GM19240 (cell line): Measurements from ENCODE around the gene PHF12.

Experiments used
- DNase-seq: peaks from one replicate; pipeline ENCODE4 v3.0.0; 2011; ENCODE audit warnings: low spot score; ENCODE audit not compliant: insufficient read length

Gene PHF12

GRCh38 chr17:28955408-28955807 is 4.1 kb upstream of the PHF12 start:
- DNase-seq, result no peak

DNA sequence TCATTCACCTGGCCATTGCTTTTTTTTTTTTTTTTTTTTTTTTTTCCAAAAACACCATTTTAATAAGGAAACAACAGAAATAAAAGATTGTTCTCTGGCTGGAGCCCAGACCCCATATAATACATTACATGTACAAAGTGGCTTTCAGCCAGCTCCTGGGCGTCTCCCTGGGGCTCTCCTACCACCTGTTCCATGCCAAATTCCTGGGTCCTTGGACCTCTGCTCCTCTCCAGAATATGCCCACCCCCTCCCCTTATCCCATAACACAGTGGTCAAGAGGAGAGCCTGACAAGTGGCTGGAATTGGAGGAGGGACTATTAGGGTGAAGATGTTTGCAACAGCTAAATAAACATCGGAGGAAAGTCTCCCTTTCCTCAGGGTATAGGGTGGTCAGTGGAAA is 3.6 kb upstream of the PHF12 start:
- no peak for DNase-seq

DNA sequence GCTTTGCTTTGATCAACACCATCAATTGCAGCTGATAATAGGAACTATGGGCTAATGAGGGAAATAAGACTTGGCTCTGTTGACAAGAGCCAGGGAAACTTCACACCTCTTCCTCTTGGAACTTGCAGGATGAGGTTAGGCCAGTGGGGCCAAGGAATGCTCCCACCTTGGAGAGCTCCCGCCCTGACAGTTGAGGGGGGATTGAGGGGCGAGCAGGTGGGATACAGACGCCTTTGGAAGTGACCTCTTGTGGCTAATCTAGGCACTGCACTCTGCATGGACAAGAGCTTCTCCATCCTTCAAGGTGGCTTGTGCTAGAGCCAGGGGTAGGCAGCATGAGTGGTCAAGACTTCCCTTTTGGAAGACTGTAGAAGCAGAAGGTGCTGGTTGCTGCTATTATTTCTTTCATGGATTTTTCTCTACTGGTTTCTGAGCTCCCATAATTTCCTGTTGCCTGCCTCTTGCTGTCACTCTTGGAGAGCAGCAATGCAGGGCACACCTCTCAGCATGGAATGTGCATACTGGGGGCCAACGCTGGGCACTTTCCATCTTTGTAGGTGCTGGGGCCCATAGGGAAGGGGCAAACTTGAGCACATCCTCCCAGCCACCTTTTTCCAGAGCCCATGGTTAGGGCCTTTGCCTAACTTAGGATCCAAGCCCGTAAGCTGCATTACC is 2.3 kb upstream of the PHF12 start:
- peak; percentile 50 for DNase-seq

DNA sequence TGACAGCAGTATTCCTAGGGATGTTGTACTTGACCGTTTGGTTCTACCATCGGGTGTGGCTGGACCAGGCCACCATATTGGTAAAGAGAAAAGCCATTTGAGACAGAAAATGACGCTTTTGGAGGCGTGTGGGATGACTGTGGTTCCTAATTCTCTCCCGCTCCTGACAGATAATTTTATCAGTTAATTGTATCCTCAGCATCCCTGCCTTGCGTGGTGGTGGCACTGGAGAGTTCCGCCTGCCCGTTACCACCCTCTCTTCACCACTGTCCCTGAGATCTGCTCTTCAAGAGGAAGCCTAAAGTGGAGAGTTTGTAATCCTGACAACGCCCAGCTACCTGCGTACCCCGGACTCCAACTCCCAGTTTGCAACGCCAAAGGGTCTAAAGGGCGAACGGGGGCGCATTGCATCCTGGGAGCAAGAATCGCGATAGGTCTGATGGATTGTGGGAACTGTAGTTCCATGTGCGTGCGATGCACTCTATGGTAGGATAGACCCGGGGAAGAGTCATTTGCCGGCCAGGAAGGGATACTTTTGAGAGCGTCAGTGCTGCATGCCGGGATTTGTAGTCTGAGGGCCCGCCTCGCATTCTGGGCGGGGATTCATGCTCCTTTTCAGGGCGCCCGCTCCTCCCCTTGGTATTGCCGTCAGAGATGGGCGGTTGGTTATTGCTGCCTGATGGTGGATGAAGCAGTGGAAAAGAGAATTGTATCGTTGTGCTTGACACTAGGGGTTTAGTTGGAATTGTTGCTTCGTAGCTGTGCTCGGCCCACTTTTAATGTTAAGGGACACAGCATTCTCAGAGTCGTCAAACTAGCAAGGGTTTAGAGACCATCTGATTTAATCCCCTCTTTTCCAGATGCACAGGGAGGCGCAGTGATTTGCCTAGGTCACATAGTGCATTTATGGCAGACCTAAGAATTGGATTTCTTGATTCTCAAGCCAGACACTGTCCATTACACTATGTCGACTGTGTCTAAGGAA is 965 bp upstream of the PHF12 start:
- peak; percentile 98 for DNase-seq

- DNase-seq, result no peak
These were observed 428 bp downstream of the PHF12 start for GRCh38 chr17:28950752-28951427.

- no peak for DNase-seq
These were observed 1.1 kb downstream of the PHF12 start for GRCh38 chr17:28950017-28950751.

GRCh38 chr17:28949185-28950016 is 1.9 kb downstream of the PHF12 start:
- DNase-seq, result no peak

DNA sequence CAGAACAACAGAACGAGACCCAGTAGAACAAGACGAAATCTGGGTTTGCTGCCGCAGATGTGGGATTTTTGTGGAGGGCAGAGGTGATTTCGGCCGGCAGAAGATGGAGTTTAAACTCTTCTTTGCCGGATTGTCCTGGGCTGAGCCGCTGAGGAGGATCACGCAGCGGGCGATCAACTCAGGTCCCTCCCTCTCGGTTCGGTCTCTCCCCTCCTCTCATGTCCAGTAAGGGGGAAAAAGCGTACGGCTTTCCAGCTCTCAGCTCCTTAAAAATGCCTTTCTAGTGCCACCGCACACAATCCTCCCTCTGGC is 2.5 kb downstream of the PHF12 start:
- no peak for DNase-seq

GRCh38 chr17:28948342-28948741 is 3.0 kb downstream of the PHF12 start:
- DNase-seq, result no peak

GRCh38 chr17:28947639-28948038 is 3.7 kb downstream of the PHF12 start:
- no peak for DNase-seq

DNA sequence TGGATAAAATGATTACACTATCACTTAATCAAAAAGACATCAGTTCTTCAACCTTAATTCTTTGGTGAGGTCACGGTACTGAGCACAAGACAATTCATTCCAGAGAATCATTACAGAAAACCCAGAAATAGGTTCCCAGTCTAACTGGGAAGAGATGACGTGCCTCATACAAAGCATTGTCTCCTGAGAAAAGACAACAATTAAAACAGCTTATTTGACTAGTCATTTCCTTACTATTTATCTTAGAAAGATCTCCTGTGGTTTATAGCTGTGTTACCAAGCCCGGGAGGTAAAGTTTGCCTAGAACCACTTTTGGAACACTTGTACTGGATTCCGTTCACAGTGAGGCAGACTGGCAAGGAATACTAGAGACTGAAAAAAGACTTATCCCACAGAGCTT is 5.1 kb downstream of the PHF12 start:
- no peak for DNase-seq

DNA sequence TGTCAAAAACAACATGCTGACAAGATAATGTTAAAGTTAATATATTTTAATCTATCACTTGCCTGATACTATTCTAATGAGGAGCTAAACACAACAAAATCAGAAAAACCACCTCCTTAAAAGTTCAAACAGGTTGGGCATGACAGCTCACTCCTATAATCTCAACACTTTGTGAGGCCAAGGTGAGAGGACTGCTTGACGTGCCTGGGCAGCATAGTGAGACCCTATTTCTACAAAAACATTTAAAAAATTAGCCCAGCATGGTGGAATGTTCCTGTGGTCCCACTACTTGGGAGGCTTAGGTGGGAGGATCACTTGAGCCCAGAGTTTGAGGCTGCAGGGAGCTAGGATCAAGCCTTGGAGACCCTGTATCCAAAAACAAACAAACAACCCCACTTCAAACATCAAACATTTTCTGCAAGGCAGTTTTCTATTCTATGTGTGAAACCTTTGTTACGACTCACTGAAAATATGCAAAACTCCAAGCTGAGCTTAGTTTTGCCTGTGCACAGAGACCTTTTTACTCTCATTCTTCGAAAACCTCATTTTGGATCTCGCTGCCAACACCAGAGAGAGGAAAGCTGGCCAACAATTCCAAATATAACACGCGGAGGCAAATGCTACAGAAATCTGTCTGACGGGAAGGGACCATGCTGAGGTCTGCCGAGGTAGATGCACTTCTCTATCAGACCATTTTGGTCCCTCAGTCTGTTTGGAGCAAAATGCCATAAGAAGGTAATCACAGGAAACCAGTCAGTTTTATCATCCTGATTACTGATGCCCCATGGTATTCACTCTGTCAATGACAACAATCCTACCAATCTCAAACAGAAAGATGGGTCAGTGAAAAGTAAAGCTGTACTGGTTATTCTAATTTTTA is 6.2 kb downstream of the PHF12 start:
- no peak for DNase-seq

DNA sequence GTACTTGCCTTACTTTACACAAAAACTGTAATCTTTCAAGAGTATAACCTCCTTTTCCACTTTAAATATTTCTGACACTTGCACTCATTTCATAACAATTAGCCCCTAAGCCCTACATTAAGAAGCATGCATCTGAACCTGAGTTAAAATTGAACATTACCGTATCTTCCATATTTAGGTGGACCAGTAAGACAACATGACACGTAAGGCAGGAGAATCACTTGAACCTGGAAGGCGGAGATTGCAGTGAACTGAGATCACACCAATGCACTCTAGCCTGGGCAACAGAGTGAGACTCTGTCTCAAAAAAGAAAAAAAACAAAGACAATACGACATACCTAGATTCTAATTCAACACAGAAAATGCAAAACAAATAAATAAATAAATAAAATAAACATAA is 7.0 kb downstream of the PHF12 start:
- DNase-seq, result no peak

- no peak for DNase-seq
These were observed 8.4 kb downstream of the PHF12 start for GRCh38 chr17:28942925-28943324.

- no peak for DNase-seq
These were observed 10.1 kb downstream of the PHF12 start for GRCh38 chr17:28941251-28941650.

GRCh38 chr17:28940675-28941074 is 10.6 kb downstream of the PHF12 start:
- no peak for DNase-seq

DNA sequence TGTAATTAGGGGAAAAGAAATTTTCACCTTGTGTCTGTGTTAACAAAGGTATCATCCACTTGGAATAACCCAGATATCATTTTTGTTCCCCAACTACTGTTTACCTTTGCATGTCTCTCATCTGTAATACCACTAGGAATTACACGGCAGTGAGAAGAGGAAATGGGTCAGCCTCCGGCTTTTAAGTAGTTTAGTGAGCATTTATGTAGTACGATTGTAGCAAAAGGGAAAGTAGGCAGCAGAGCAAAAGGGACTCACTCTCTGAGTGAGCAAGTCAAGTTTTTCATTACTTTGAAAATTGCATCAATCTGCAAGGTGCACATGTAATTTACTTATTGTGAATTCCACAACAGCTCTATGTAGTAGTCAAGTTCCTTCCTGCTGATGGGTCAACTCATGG is 11.2 kb downstream of the PHF12 start:
- DNase-seq, result no peak

- no peak for DNase-seq
These were observed 12.8 kb downstream of the PHF12 start for GRCh38 chr17:28938552-28938951.

DNA sequence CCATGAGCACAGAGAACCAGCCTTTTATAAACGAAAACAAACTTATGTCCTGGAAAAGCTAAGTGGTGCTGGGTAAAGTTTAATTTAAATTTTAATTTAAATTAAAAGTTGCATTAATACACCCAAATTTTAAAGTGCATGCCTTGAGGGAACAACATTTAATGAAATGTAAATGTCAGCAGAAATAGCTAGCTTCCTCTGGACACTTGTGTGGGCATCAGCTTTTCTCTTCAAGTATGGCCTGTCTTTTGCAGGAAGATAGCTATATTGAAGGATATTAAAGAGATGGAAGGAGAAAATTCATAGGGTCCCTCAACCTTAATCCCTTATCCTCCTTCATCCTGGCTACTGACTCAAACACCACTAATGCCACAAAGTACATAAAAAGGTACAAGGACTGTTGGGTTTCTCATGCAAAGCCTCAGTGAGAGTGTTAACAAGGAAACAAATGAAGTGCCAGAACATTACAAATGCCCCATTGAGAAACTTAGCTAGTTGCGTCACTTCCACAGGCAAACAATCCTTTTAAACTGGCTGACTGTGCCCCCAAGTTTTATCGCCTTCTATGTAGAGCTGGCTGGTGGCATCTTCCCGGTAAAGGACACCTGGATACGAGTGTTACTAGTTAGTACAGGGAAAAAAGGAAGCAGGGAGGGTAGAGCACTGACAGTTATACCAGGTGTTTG is 14.1 kb downstream of the PHF12 start:
- DNase-seq, result no peak
